Measurements from ENCODE around the gene PSMD12.
A peak's percentile ranks its signal among the peaks of the same experiment; 100 is the strongest.
"Not testable (repeated sequence)": the region's sequence is repeated elsewhere in the genome, so short reads cannot be mapped to it uniquely, and the experiment has no call there.

Gene PSMD12

DNA sequence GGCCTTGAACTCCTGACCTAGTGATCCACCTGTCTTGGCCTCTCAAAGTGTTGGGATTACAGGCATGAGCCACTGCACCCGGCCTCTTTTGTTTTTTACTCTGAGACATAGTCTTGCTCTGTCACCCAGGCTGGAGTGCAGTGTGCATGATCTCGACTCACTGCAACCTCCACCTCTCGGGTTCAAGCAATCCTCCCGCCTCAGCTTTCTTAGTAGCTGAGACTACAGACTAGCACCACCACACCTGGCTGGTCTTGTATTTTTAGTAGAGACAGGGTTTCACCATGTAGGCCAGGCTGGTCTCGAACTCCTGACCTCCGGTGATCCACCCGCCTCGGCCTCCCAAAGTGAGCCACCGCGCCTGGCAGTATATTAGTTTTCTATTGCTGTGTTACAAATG is 22.2 kb upstream of the PSMD12 start:
- DNase-seq (ENCODE audit: low read depth in 1 of 2, low spot score in 1 of 2): not testable (repeated sequence)

GRCh38 chr17:67386965-67387551 is 20.7 kb upstream of the PSMD12 start:
- peak; percentile 54 to 58 for DNase-seq (ENCODE audit: low read depth in 1 of 2, low spot score in 1 of 2)

GRCh38 chr17:67385122-67385988 is 19.0 kb upstream of the PSMD12 start:
- DNase-seq (ENCODE audit: low read depth in 1 of 2, low spot score in 1 of 2): no peak

DNA sequence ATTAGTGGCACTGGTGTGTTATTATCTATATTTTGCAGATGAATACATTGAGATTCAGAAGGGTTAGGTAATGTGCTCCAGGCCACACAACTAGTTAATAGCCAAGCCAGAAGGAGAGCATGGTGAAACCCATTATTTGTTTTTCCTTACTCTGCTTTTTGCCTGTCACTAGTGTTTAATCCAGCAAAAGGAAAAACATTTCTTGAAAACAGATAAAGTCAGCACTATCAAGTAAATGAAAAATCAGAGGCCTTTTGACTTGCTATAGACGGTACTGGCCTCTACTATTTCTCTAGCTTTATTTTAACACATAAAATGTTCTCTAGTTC is 15.5 kb upstream of the PSMD12 start:
- no peak for DNase-seq (ENCODE audit: low read depth in 1 of 2, low spot score in 1 of 2)

- no peak for DNase-seq (ENCODE audit: low read depth in 1 of 2, low spot score in 1 of 2)
Observed at GRCh38 chr17:67379251-67379630, 12.9 kb upstream of the PSMD12 start.

- peak; percentile 66 to 70 for DNase-seq (ENCODE audit: low read depth in 1 of 2, low spot score in 1 of 2)
Observed at GRCh38 chr17:67378454-67379250, 12.3 kb upstream of the PSMD12 start.

DNA sequence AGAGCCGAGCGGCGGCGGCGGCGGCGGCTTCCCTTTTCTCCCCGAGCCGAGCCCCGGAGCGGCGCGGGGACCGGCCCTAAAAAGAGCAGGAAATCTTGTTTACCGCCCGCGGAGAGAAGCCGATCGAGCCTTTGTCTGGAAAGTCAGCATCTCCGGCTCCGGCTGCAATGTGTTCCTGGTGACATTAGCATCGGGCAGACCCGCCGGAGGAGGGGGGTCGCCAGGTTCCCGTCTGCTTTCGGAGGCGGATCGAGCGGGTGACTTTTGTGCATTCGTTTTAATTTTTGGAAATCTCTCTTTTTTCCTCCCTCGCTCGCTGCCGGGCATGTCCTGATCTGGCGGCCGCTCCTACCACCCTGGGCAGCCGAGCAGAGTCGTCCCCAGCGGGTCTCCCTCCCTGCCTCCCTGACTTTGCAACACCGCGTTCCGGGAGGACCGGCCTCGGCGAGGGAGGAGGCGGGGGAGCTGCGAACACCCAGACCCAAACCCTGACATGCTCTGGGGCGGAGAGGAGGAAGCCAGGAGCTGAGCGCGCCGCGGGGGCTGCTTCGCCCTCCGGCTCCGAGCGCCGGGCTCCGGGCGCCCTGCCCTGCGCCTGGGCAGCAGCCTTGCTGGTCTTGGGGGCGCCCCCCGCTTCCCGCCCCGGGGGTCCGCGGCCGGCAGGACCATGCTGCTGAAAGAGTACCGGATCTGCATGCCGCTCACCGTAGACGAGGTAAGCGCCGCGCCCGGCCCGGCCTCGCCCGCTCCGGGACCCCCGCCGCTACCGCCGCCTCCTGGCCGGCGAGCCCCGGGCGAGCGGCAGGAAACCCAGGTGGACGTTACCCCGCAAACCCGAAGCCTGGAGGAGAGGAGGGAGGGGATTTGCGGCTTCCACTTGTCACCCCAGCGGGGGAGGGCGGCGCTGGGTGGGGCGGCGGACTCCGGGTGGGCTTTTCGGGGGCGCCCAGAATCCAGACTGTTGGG is 11.4 kb upstream of the PSMD12 start:
- DNase-seq (ENCODE audit: low read depth in 1 of 2, low spot score in 1 of 2): peak in 1 of 2 donors; percentile 44

DNA sequence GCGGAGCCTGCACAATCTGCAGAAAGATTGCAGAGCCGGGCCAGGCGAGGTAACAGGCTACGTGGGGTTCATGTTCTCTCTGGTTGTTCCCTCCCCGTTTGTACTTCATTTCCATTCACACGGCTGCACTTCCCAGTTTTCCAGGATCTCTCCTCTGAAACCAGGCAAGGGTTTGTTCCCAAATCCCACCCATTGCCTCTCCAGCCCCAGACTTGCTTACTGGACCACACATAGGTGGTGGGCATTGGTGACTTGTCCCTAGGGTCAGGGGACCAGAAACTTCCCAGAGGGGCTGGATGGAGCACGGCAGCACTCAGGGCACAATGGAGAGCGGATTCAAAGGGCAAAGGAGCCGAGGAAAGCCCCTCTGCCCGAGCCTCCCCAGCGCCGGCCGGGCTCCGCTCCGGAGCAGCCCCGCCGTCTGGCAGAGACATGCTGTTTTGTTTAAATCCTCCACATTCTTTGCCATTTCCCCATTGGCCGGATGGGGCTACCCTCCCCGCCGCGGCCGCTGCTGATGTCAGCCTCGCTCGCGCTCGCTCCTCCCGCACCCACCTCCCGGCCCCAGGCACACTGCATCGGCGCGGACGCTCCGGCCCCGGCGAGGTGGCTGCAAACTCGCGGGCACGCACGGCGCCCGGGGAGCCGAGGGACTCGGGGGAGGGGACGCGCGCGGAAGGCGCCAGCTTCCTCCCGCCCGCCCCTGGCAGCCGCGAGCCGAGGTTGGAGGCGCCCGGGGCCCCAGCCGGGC is 10.5 kb upstream of the PSMD12 start, which contains the start of gene PITPNC1:
TSS of gene PITPNC1 (plus strand) at position 545 of the 751 bp plus-strand sequence.
- DNase-seq (ENCODE audit: low read depth in 1 of 2, low spot score in 1 of 2): peak; percentile 72 to 77

GRCh38 chr17:67376415-67376736 is 10.0 kb upstream of the PSMD12 start:
- no peak for DNase-seq (ENCODE audit: low read depth in 1 of 2, low spot score in 1 of 2)

- no peak for DNase-seq (ENCODE audit: low read depth in 1 of 2, low spot score in 1 of 2)
Observed at GRCh38 chr17:67375716-67376115, 9.3 kb upstream of the PSMD12 start.

DNA sequence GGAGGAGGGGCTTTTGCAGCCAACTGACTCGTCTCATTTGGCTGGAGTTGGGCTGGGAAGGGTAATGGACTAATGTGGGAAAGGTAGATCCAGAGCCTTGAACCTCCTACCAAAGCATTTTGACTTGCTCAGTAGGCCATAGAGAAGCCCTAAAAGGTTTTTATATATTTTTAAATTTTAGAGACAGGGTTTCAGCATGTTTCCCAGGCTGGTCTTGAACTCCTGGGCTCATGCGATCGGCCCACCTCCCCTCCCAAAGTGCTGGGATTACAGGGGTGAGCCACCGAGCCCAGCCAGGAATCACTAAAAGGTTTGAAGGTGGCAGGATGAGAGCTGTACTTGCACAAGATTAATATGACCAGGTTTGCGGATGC is 8.7 kb upstream of the PSMD12 start:
- no peak for DNase-seq (ENCODE audit: low read depth in 1 of 2, low spot score in 1 of 2)

GRCh38 chr17:67374329-67375053 is 8.1 kb upstream of the PSMD12 start:
- DNase-seq (ENCODE audit: low read depth in 1 of 2, low spot score in 1 of 2): peak; percentile 76 to 83

GRCh38 chr17:67372751-67373150 is 6.4 kb upstream of the PSMD12 start:
- DNase-seq (ENCODE audit: low read depth in 1 of 2, low spot score in 1 of 2): no peak

DNA sequence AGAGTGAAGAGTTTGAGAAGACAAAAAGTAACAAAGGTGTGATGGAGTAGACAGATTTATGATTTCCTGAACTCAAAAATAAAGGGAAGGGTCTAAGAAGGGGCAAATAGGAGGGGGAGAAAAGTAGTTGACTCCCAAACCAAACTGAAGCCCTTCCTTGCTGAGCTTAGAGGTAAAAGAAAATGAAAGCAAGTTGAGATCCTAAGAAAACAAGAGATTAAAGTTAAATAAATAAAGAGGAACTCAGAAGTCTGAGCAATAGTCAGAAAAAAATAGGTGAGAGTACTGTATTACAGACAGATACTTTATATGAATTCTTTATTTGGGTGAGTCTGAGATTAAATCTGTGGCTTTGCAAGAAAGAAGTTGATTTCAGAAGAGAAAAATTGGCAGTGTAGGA is 3.3 kb upstream of the PSMD12 start:
- DNase-seq (ENCODE audit: low read depth in 1 of 2, low spot score in 1 of 2): no peak

- DNase-seq (ENCODE audit: low read depth in 1 of 2, low spot score in 1 of 2): peak; percentile 18 to 30
Observed at GRCh38 chr17:67365738-67366192, 612 bp downstream of the PSMD12 start.

DNA sequence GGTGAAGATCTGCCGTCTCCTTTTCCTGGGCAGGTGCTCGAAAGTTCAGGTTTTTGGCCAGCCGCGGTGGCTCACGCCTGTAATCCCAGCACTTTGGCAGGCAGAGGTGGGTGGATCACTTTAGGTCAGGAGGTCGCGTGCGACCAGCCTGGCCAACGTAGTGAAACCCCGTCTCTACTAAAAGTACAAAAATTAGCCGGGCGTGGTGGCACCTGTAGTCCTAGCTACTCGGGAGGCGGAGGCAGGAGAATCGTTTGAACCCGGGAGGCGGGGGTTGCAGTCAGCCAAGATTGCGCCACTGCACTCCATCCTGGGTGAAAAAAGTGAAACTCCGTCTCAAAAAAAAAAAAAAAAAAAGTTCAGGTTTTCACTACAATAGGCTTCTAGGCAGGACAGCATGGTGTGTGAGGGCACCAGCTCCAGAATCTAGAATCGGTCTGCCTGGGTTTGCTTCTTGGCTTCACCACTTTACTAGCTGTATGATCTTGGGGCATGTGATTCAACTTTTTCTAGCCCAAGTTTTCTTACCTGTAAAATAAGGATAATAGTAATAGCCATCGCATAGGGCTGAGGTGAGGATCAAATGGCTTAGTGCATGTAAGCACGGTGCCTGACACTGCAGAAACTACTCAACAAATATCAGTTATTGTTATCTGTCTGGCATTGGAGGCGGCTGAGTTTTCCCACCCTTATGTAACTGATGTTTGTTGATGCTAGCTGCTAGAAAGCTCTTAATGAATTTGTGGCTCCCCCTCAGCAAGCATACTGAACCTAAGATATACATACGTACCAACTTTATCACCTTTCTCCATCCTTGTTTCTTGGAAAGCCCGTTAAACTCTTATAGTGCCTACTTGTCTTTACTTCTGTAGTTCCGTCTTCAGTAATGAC is 1.3 kb downstream of the PSMD12 start:
- DNase-seq (ENCODE audit: low read depth in 1 of 2, low spot score in 1 of 2): no peak

DNA sequence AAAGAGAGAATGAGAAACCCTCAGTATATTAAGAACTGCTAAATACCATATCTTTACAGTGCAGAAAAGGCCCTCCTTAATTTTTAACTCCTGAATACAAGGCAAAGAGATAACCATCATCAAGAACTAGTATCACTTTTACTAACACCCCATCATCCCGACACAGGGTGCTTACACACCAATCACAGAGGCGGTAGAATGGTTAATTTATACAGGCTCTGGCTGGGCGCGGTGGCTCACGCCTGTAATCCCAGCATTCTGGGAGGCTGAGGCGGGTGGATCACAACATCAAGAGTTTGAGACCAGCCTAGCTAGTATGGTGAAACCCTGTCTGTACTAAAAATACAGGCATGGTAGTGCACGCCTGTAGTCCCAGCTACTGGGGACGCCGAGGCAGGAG is 4.2 kb downstream of the PSMD12 start:
- no peak for DNase-seq (ENCODE audit: low read depth in 1 of 2, low spot score in 1 of 2)

GRCh38 chr17:67360880-67361279 is 5.5 kb downstream of the PSMD12 start:
- no peak for DNase-seq (ENCODE audit: low read depth in 1 of 2, low spot score in 1 of 2)

Measured in activated CD4-positive, alpha-beta T cell treated with anti-CD3 and anti-CD28 coated beads, Interleukin-2, amount 50 U/mL, for 24 hours (primary cell).